HEK293 (cell line): ENCODE measurements around the gene TLNRD1.

Source experiments
- CTCF ChIA-PET: fragments of 350-600 bp; formaldehyde crosslinking; extraction: SDS; loops from one replicate; lab custom pipeline; 2021; ENCODE audit warnings: antibody characterized with exemption; lab: Yijun Ruan, JAX
- POLR2A ChIA-PET: fragments of 300-600 bp; formaldehyde crosslinking; extraction: SDS; loops from one replicate; lab custom pipeline; 2020; ENCODE audit warnings: antibody characterized with exemption, inconsistent platforms; lab: Yijun Ruan, JAX
- H3K27ac ChIP-seq: fragments of 200-500 bp; sonication (Bioruptor generic); 2 replicates; pipeline ENCODE4 v1.5.1; 2014; ENCODE audit warnings: low read depth, low read length, control low read depth, inconsistent platforms; ENCODE audit errors: extremely low read depth
- H3K36me3 ChIP-seq, 2 experiments: fragments of 200-500 bp in 1 of 2; sonication (Bioruptor generic) in 1 of 2; 1 replicate in 1 of 2; 2 replicates in 1 of 2; pipeline ENCODE4 v1.5.1; 2014 to 2017; ENCODE audit warnings: inconsistent platforms in 2 of 2, low read length in 2 of 2; ENCODE audit not compliant: control insufficient read depth in 2 of 2, insufficient read depth in 1 of 2
- H3K4me1 ChIP-seq: fragments of 200-500 bp; sonication (Bioruptor generic); 2 replicates; pipeline ENCODE4 v1.5.1; 2014; ENCODE audit warnings: mild to moderate bottlenecking, low read length, inconsistent platforms; ENCODE audit not compliant: control insufficient read depth, insufficient read depth
- H3K4me3 ChIP-seq: 2 replicates; pipeline ENCODE4 v1.5.1; 2011; ENCODE audit warnings: low read depth, mild to moderate bottlenecking, control low read depth, low read length, moderate library complexity
- H3K9me3 ChIP-seq: fragments of 200-500 bp; sonication (Bioruptor generic); 2 replicates; pipeline ENCODE4 v1.5.1; 2014; ENCODE audit warnings: low read depth, low read length, inconsistent platforms; ENCODE audit not compliant: control insufficient read depth, insufficient read depth
- GLIS2 ChIP-seq: fragments of 450-650 bp; formaldehyde crosslinking; IDR thresholded peaks from 2 replicates; pipeline ENCODE4 v1.5.1; 2016; ENCODE audit warnings: missing biosample characterization, missing genetic modification characterization
- HOXD13 ChIP-seq: sonication (generic); formaldehyde crosslinking; IDR thresholded peaks from 2 replicates; pipeline ENCODE4 v1.8.0; 2022; ENCODE audit warnings: missing genetic modification reagents, borderline replicate concordance
- INSM2 ChIP-seq: fragments of 450-650 bp; formaldehyde crosslinking; IDR thresholded peaks from 2 replicates; pipeline ENCODE4 v1.5.1; 2016; ENCODE audit warnings: missing biosample characterization, missing genetic modification characterization
- ZBTB11 ChIP-seq: fragments of 450-650 bp; formaldehyde crosslinking; conservative IDR thresholded peaks from 2 replicates; pipeline ENCODE4 v1.5.1; 2016; ENCODE audit warnings: low read depth, missing biosample characterization, missing genetic modification characterization
- ZFP3 ChIP-seq: fragments of 450-650 bp; formaldehyde crosslinking; IDR thresholded peaks from 2 replicates; pipeline ENCODE4 v1.5.1; 2016; ENCODE audit warnings: low read depth, missing biosample characterization, missing genetic modification characterization
- ZNF169 ChIP-seq: fragments of 450-650 bp; formaldehyde crosslinking; IDR thresholded peaks from 2 replicates; pipeline ENCODE4 v1.5.1; 2016; ENCODE audit warnings: missing biosample characterization, missing genetic modification characterization
- ZNF211 ChIP-seq: fragments of 450-650 bp; formaldehyde crosslinking; IDR thresholded peaks from 2 replicates; pipeline ENCODE4 v1.5.1; 2016; ENCODE audit warnings: low read depth, missing biosample characterization, missing genetic modification characterization
- ZNF354C ChIP-seq: fragments of 450-650 bp; formaldehyde crosslinking; IDR thresholded peaks from 2 replicates; pipeline ENCODE4 v1.5.1; 2016; ENCODE audit warnings: missing biosample characterization, missing genetic modification characterization, low read depth, borderline replicate concordance
- ZNF366 ChIP-seq: fragments of 450-650 bp; formaldehyde crosslinking; conservative IDR thresholded peaks from 2 replicates; pipeline ENCODE4 v1.5.1; 2016; ENCODE audit warnings: missing biosample characterization, missing genetic modification characterization
- ZNF488 ChIP-seq: fragments of 450-650 bp; formaldehyde crosslinking; IDR thresholded peaks from 2 replicates; pipeline ENCODE4 v1.5.1; 2016; ENCODE audit warnings: missing biosample characterization, missing genetic modification characterization
- ZNF558 ChIP-seq: fragments of 450-650 bp; formaldehyde crosslinking; IDR thresholded peaks from 2 replicates; pipeline ENCODE4 v1.5.1; 2016; ENCODE audit warnings: missing biosample characterization, missing genetic modification characterization
- ZNF76 ChIP-seq: fragments of 450-650 bp; formaldehyde crosslinking; IDR thresholded peaks from 2 replicates; pipeline ENCODE4; 2016; ENCODE audit warnings: low read depth, missing biosample characterization, missing genetic modification characterization, borderline replicate concordance
- ZNF792 ChIP-seq: fragments of 450-650 bp; formaldehyde crosslinking; IDR thresholded peaks from 2 replicates; pipeline ENCODE4 v1.5.1; 2016; ENCODE audit warnings: missing biosample characterization, missing genetic modification characterization
- ZXDB ChIP-seq: fragments of 450-650 bp; formaldehyde crosslinking; IDR thresholded peaks from 2 replicates; pipeline ENCODE4 v1.5.1; 2016; ENCODE audit warnings: missing biosample characterization, missing genetic modification characterization
- TF ChIP-seq, protein P1 (sequence below): fragments of 450-650 bp; formaldehyde crosslinking; IDR thresholded peaks from 2 replicates; pipeline ENCODE4 v1.5.1; 2016; ENCODE audit warnings: missing biosample characterization, missing genetic modification characterization, borderline replicate concordance
- TF ChIP-seq, protein P2 (sequence below): fragments of 450-650 bp; formaldehyde crosslinking; IDR thresholded peaks from 2 replicates; pipeline ENCODE4 v1.5.1; 2017; ENCODE audit warnings: missing biosample characterization, missing genetic modification characterization
- TF ChIP-seq, protein P3 (sequence below): fragments of 450-650 bp; formaldehyde crosslinking; IDR thresholded peaks from 2 replicates; pipeline ENCODE4 v1.5.1; 2016; ENCODE audit warnings: missing biosample characterization, missing genetic modification characterization, borderline replicate concordance

TLNRD1 gene

DNA sequence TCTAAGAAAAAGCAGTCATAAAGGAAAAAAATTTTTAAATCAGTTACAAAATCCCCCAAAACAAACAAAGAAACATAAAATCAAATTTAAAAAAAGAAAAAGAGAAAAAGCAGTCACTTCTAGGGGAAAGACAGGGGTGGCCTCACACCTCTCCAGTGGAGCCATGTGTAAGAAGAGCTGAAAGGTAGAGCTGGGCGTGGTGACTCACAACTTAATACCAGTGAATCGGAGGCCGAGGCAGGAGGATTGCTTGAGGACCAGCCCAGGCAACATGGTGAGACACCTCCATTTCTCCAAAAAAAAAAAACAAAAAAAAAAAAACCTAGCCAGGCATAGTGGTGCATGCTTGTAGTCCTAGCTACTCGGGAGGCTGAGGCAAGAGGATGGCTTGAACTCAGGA is 25.8 kb upstream of the TLNRD1 start:
- TF ChIP-seq ZBTB11 (tag by site-specific recombination) (no peak), GLIS2 (tag by site-specific recombination) (no peak), ZXDB (tag by site-specific recombination) (no peak), ZNF488 (tag by site-specific recombination) (no peak), ZNF558 (no peak), INSM2 (no peak), ZNF792 (no peak), ZNF211 (tag by site-specific recombination) (no peak), ZFP3 (tag by site-specific recombination) (no peak), HOXD13 (CRISPR knock-in tag) (no peak), ZNF366 (tag by site-specific recombination) (no peak), ZNF169 (tag by site-specific recombination) (no peak), ZNF354C (tag by site-specific recombination) (no peak), ZNF76 (no peak)
- TF ChIP-seq, protein P1, sequence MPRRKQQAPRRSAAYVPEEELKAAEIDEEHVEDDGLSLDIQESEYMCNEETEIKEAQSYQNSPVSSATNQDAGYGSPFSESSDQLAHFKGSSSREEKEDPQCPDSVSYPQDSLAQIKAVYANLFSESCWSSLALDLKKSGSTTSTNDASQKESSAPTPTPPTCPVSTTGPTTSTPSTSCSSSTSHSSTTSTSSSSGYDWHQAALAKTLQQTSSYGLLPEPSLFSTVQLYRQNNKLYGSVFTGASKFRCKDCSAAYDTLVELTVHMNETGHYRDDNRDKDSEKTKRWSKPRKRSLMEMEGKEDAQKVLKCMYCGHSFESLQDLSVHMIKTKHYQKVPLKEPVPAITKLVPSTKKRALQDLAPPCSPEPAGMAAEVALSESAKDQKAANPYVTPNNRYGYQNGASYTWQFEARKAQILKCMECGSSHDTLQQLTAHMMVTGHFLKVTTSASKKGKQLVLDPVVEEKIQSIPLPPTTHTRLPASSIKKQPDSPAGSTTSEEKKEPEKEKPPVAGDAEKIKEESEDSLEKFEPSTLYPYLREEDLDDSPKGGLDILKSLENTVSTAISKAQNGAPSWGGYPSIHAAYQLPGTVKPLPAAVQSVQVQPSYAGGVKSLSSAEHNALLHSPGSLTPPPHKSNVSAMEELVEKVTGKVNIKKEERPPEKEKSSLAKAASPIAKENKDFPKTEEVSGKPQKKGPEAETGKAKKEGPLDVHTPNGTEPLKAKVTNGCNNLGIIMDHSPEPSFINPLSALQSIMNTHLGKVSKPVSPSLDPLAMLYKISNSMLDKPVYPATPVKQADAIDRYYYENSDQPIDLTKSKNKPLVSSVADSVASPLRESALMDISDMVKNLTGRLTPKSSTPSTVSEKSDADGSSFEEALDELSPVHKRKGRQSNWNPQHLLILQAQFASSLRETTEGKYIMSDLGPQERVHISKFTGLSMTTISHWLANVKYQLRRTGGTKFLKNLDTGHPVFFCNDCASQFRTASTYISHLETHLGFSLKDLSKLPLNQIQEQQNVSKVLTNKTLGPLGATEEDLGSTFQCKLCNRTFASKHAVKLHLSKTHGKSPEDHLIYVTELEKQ (tag by site-specific recombination): no peak
- TF ChIP-seq, protein P2, sequence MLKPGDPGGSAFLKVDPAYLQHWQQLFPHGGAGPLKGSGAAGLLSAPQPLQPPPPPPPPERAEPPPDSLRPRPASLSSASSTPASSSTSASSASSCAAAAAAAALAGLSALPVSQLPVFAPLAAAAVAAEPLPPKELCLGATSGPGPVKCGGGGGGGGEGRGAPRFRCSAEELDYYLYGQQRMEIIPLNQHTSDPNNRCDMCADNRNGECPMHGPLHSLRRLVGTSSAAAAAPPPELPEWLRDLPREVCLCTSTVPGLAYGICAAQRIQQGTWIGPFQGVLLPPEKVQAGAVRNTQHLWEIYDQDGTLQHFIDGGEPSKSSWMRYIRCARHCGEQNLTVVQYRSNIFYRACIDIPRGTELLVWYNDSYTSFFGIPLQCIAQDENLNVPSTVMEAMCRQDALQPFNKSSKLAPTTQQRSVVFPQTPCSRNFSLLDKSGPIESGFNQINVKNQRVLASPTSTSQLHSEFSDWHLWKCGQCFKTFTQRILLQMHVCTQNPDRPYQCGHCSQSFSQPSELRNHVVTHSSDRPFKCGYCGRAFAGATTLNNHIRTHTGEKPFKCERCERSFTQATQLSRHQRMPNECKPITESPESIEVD: no peak
- TF ChIP-seq, protein P3, sequence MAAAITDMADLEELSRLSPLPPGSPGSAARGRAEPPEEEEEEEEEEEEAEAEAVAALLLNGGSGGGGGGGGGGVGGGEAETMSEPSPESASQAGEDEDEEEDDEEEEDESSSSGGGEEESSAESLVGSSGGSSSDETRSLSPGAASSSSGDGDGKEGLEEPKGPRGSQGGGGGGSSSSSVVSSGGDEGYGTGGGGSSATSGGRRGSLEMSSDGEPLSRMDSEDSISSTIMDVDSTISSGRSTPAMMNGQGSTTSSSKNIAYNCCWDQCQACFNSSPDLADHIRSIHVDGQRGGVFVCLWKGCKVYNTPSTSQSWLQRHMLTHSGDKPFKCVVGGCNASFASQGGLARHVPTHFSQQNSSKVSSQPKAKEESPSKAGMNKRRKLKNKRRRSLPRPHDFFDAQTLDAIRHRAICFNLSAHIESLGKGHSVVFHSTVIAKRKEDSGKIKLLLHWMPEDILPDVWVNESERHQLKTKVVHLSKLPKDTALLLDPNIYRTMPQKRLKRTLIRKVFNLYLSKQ: no peak
- TF ChIP-seq, all 188 proteins: peak for 0
- Histone ChIP-seq H3K27ac (no peak overlapping the region), H3K4me3 (no peak overlapping the region), H3K9me3 (no peaks in the 10 kb centered on the region), H3K36me3 (peaks cover 5 to 11% of the 10 kb centered on the region in 2 experiments; a peak in 2 of 3 replicates), H3K4me1 (peaks cover 14% of the 10 kb centered on the region)
- CTCF ChIA-PET: interaction anchor here (0.5 to 4.9 kb wide), 13 partner anchors 50 to 532 kb away, joined by 3 to 162 read pairs (median 5); partner anchors contain the start of gene CEMIP
- POLR2A ChIA-PET: interaction anchor here (1.1 kb wide), 1 partner anchor 196 kb away, joined by 4 read pairs; the partner anchor contains the start of gene CEMIP
